Mucosa of descending colon (tissue), 3 donors: ENCODE data around the gene ZNF639. TPM values are rescaled to one million over a fixed set of nuclear protein-coding genes. Genes with fewer than 3 reads are reported as not detected.
"Not testable (repeated sequence)": the region's sequence is repeated elsewhere in the genome, so short reads cannot be mapped to it uniquely, and the experiment has no call there.

ENCODE experiments used
- ATAC-seq: fragments of 200-7000 bp; cut with Tn5 transposase; one replicate; pipeline ENCODE4 v1.9.1; 2020; ENCODE audit warnings: mild to moderate bottlenecking, moderate library complexity
- DNase-seq, 3 donors: peaks; one replicate each; pipeline ENCODE4 v3.0.0-alpha.2; 2020
- H3K36me3 ChIP-seq: fragments of 200-600 bp; one replicate; pipeline ENCODE4 v1.8.0; 2021; ENCODE audit warnings: low read depth, mild to moderate bottlenecking
- H3K4me1 ChIP-seq: fragments of 200-600 bp; one replicate; pipeline ENCODE4 v1.8.0; 2021; ENCODE audit warnings: low read depth, mild to moderate bottlenecking
- H3K4me3 ChIP-seq: fragments of 200-600 bp; one replicate; pipeline ENCODE4 v1.8.0; 2021; ENCODE audit warnings: mild to moderate bottlenecking
- H3K9me3 ChIP-seq: fragments of 200-600 bp; one replicate; pipeline ENCODE4 v1.8.0; 2021; ENCODE audit warnings: mild to moderate bottlenecking
- intact Hi-C, 2 donors: fragments of 100-400 bp; cut with DNase I in 1 of 2; cut with micrococcal nuclease in 1 of 2; formaldehyde crosslinking; loops; one replicate each; pipeline versions ENCODE4 v1.11.0 to v1.11.1; 2022; cut with DNase I, micrococcal nuclease
- long read RNA-seq, 2 donors: library from polyadenylated mRNA; unstranded; transcript quantifications; one replicate each; pipeline ENCODE4 v2.0.0, GENCODE V29; 2019 to 2021
- total RNA-seq, 3 donors: library from RNA; stranded (reverse); fragmentation: NEBNext Ultra II Directional in 2 of 3; extraction: Animal tissue kit (Norgen Biotek cat#: 25700) in 2 of 3; gene quantifications; one replicate each; pipeline versions ENCODE4 v1.2.1 to v1.2.4, GENCODE V29; 2021 to 2023
- TF ChIP-seq, protein P1 (sequence below): fragments of 200-600 bp; IDR thresholded peaks from one replicate; pipeline ENCODE4 v1.8.0; 2022; ENCODE audit warnings: antibody characterized with exemption, mild to moderate bottlenecking
- donor health status: DM: no; HTN: no; CAD: no; lungs with moderate emphysema.
- donor health status: DM: no; HTN: no; CAD: no.
- donor health status: DM: no; HTN: yes; CAD: no.

Gene ZNF639, protein sequence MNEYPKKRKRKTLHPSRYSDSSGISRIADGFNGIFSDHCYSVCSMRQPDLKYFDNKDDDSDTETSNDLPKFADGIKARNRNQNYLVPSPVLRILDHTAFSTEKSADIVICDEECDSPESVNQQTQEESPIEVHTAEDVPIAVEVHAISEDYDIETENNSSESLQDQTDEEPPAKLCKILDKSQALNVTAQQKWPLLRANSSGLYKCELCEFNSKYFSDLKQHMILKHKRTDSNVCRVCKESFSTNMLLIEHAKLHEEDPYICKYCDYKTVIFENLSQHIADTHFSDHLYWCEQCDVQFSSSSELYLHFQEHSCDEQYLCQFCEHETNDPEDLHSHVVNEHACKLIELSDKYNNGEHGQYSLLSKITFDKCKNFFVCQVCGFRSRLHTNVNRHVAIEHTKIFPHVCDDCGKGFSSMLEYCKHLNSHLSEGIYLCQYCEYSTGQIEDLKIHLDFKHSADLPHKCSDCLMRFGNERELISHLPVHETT
- total RNA-seq: 10 to 100 TPM; 18.4 to 41.2 (median 22.9) TPM
- long read RNA-seq, donor 1, transcript ZNF639-207 (7 exons, 1,228 nt): major isoform, 42 of 65 reads
- long read RNA-seq, donor 1, transcript ZNF639-209 (6 exons, 2,033 nt): minor isoform, 11 of 65 reads
- long read RNA-seq, donor 1, partial matches to known transcripts: 0 of 65 reads
- long read RNA-seq, donor 1, other reads (novel, unspliced or antisense): 11 of 65 reads
- long read RNA-seq, donor 2, partial matches to known transcripts: 0 of 1 reads
- long read RNA-seq, donor 2, other reads (novel, unspliced or antisense): 0 of 1 reads

DNA sequence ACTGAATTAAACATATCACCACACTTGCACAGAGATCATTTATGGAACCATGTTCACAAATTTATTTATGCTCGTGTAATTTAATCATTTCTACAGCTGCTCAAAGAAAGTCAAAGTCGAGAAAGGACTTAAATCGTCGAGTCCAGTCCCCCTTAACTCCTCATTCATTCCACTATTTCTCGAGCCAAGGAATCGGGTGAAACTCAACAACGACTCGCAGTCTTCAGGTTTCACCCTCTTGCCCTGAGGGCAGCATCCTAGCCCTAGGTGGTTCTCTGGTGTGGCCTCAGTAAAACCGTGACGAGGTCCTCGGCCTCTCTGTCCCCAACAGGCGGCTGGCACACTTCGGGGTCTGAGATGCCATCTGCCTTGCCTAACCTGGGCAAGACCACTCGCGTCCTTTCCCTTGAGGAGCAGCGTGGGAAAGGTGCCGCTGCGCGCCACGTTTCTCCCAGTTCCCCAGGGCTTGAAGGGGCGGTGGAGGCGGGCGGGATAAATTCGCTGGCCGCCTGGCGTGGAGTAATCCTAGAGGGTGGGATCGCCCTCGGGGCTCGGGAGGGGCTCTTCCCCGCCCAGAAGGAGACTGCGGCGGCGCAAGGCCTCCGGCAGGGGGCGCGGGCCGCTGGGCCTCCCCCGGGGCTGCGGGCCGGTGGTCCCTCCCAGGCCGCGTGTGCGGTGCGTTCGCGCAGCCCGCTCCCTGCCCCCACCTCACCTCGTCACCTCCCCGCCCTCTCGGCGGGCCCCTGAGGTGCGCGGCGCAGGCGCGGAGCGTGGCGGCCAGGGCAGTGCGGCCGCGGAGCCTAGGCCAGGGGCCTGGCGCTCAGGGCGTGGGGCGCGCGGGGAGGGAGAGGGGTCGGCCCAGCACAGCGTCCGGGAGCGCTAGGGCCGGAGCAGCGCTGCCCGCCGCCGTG is at the start of gene ZNF639:
TSS of gene ZNF639 (plus strand) at position 746 of the 911 bp plus-strand sequence. CDS start 5,263 bp downstream, outside the sequence.
- intact Hi-C loops: loop anchor here in 1 of 2 donors (2.0 kb wide), 1 partner anchor 26 kb away; no protein-coding TSS in a partner anchor
- Histone ChIP-seq H3K36me3 (no peaks in the 10 kb centered on the region), H3K4me1 (peaks cover 16% of the 10 kb centered on the region), H3K9me3 (no peaks in the 10 kb centered on the region), H3K4me3 (peak within 1 kb of the TSS; percentile 45)
- TF ChIP-seq, protein P1, sequence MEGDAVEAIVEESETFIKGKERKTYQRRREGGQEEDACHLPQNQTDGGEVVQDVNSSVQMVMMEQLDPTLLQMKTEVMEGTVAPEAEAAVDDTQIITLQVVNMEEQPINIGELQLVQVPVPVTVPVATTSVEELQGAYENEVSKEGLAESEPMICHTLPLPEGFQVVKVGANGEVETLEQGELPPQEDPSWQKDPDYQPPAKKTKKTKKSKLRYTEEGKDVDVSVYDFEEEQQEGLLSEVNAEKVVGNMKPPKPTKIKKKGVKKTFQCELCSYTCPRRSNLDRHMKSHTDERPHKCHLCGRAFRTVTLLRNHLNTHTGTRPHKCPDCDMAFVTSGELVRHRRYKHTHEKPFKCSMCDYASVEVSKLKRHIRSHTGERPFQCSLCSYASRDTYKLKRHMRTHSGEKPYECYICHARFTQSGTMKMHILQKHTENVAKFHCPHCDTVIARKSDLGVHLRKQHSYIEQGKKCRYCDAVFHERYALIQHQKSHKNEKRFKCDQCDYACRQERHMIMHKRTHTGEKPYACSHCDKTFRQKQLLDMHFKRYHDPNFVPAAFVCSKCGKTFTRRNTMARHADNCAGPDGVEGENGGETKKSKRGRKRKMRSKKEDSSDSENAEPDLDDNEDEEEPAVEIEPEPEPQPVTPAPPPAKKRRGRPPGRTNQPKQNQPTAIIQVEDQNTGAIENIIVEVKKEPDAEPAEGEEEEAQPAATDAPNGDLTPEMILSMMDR: peak; percentile 74
- ATAC-seq: peak; percentile 86
- peak; percentile 74 to 88 (median 86) for DNase-seq

DNA sequence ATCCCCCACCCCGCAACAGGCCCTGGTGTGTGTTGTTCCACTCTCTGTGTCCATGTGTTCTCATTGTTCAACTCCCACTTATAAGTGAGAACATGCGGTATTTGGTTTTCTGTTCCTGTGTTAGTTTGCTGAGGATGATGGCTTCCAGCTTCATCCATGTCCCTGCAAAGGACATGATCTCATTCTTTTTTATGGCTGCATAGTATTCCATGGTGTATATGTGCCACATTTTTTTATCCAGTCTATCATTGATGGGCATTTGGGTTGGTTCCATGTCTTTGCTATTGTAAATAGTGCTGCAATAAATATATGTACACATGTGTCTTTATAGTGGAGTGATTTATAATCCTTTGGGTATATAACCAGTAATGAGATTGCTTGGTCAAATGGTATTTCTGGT is 48.4 kb upstream of the ZNF639 start:
- DNase-seq, H3K4me3 ChIP-seq, H3K36me3 ChIP-seq, H3K4me1 ChIP-seq, ATAC-seq, intact Hi-C loops, H3K9me3 ChIP-seq: not testable (repeated sequence)

DNA sequence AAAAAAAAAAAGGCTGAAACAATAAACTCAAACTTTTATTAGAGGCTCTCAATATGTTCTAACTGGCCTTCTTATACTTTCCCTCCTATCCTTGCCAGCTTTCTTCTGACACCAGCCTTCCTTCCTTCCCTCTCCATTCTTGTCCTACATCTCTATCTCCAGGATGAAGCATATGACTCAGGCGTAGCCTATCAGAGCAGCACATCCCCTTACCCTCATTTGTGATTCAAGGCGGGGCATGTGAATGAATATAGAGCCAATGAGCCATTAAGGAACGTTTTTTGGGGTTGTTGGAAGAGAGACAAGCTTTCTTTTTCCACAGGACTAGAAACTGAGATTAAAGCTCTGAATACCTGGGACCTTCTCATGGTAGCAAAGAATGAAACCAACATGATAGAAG is 46.8 kb upstream of the ZNF639 start:
- Histone ChIP-seq H3K36me3 (no peaks in the 10 kb centered on the region), H3K4me1 (no peaks in the 10 kb centered on the region), H3K9me3 (no peaks in the 10 kb centered on the region), H3K4me3 (no peak overlapping the region)
- intact Hi-C loops: no loop called here
- ATAC-seq: no peak
- TF ChIP-seq, protein P1: no peak
- DNase-seq: no peak

DNA sequence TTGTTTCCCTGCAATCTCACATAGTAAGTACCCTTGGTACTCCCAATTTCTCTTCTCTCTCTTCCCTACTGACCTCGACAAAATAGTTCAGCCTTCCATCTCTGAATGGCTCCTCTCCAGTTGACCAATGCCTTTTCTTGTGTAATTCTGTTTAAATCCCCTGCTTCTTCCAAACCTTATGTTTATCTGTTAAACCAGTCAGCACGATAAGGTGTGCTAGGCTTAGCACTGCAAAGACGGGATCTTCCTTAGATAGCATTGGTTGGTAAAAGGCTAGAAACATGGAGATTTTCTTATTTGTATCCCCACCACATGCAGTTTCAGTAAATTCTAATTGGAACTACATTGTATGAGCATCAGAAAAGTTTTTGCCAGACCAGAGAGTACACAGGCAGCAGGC is 46.1 kb upstream of the ZNF639 start:
- Histone ChIP-seq H3K4me3 (no peak overlapping the region), H3K4me1 (no peaks in the 10 kb centered on the region), H3K36me3 (no peaks in the 10 kb centered on the region), H3K9me3 (no peaks in the 10 kb centered on the region)
- TF ChIP-seq, protein P1: no peak
- intact Hi-C loops: no loop called here
- DNase-seq (no peak), ATAC-seq (no peak)

DNA sequence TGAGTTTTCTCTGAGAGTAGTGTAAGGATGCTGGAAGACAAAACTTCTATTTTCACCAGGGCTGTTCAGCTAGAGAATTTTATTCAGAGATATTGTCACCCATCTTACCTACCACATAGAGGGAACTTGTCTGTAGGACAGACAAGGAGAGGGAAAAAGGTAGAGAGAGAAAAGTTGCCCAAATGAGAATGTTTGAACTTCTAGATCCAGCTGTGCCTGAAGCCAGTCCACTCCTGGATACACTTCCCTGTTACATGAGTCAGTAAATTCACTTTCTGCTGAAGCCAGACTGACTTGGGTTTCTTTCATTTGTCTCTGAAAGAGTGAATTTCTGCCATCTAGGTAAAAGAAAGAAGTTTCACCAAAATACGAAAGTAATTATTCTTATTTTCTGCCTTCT is 44.7 kb upstream of the ZNF639 start:
- Histone ChIP-seq H3K4me1 (no peaks in the 10 kb centered on the region), H3K9me3 (no peaks in the 10 kb centered on the region), H3K4me3 (no peak overlapping the region), H3K36me3 (no peaks in the 10 kb centered on the region)
- TF ChIP-seq, protein P1: no peak
- ATAC-seq: no peak
- no peak for DNase-seq
- intact Hi-C loops: no loop called here
